BJ (cell line): ENCODE data around the gene NUDT6. TPM values are rescaled to one million over a fixed set of nuclear protein-coding genes. Genes with fewer than 3 reads are reported as not detected.

ENCODE experiments used
- CTCF ChIA-PET: fragments of 350-600 bp; formaldehyde crosslinking; extraction: SDS; loops from one replicate; lab custom pipeline; 2021; ENCODE audit warnings: antibody characterized with exemption, inconsistent platforms; lab: Yijun Ruan, JAX
- POLR2A ChIA-PET: fragments of 300-600 bp; sonication (Branson Sonifier 250); formaldehyde crosslinking; extraction: SDS; loops from one replicate; lab custom pipeline; 2021; ENCODE audit warnings: antibody characterized with exemption; lab: Charles Lee
- DNase-seq: peaks from one replicate; pipeline ENCODE4 v3.0.0-alpha.2; 2011; ENCODE audit warnings: low read depth
- H3K27me3 ChIP-seq: 2 replicates; pipeline ENCODE4 v1.6.0; 2011; ENCODE audit warnings: low read length; ENCODE audit not compliant: control insufficient read depth, insufficient read depth
- H3K36me3 ChIP-seq: 2 replicates; pipeline ENCODE4 v1.5.1; 2011; ENCODE audit warnings: low read length; ENCODE audit not compliant: control insufficient read depth, insufficient read depth
- H3K4me3 ChIP-seq: 2 replicates; pipeline ENCODE4 v1.5.1; 2011; ENCODE audit warnings: low read depth, mild to moderate bottlenecking, control low read depth, low read length
- CTCF ChIP-seq: IDR thresholded peaks from 2 replicates; pipeline ENCODE4 v1.5.1; 2011; ENCODE audit warnings: low read depth, mild to moderate bottlenecking, control low read depth, inconsistent platforms, low read length, moderate library complexity; ENCODE audit not compliant: insufficient read depth
- polyA plus RNA-seq: library from polyadenylated mRNA; depleted of rRNA; stranded (reverse); fragments of >200 nt; gene quantifications from 2 replicates; pipeline ENCODE4 v1.2.3, GENCODE V29; 2011

The NUDT6 gene
- polyA plus RNA-seq, 1 experiment: 2.4 TPM

GRCh38 chr4:122865425-122865824, 57.0 kb downstream of the NUDT6 start:
- ChIA-PET CTCF (no interaction called here), POLR2A (no interaction called here)
- Histone ChIP-seq H3K27me3 (no peaks in the 10 kb centered on the region), H3K36me3 (no peaks in the 10 kb centered on the region; the same call in 1 of the 2 replicates), H3K4me3 (no peak overlapping the region)
- TF ChIP-seq CTCF: no peak
- DNase-seq: no peak

- Histone ChIP-seq H3K36me3 (no peaks in the 10 kb centered on the region; the same call in 1 of the 2 replicates), H3K4me3 (no peak overlapping the region), H3K27me3 (no peaks in the 10 kb centered on the region)
- ChIA-PET CTCF (no interaction called here), POLR2A (no interaction called here)
- no peak for TF ChIP-seq CTCF
- DNase-seq: no peak
These were observed 58.8 kb downstream of the NUDT6 start for GRCh38 chr4:122863639-122864038.

GRCh38 chr4:122861172-122861943, 61.0 kb downstream of the NUDT6 start:
- ChIA-PET CTCF (no interaction called here), POLR2A (interaction anchor here (0.5 kb wide), 1 partner anchor 950 kb away, joined by 3 read pairs; no protein-coding TSS in a partner anchor)
- TF ChIP-seq CTCF: no peak
- H3K36me3 ChIP-seq: no peaks in the 10 kb centered on the region; the same call in 1 of the 2 replicates
- H3K4me3 ChIP-seq: no peak overlapping the region
- DNase-seq: no peak
- H3K27me3 ChIP-seq: no peaks in the 10 kb centered on the region

- H3K36me3 ChIP-seq: no peaks in the 10 kb centered on the region; the same call in 1 of the 2 replicates
- ChIA-PET CTCF (no interaction called here), POLR2A (no interaction called here)
- no peak for DNase-seq
- no peak overlapping the region for H3K4me3 ChIP-seq
- no peaks in the 10 kb centered on the region for H3K27me3 ChIP-seq
- TF ChIP-seq CTCF: no peak
These were observed 63.7 kb downstream of the NUDT6 start for GRCh38 chr4:122858705-122859104.

GRCh38 chr4:122857160-122857559, 65.2 kb downstream of the NUDT6 start:
- TF ChIP-seq CTCF: no peak
- CTCF ChIA-PET: no interaction called here
- no peaks in the 10 kb centered on the region for H3K27me3 ChIP-seq
- no peak overlapping the region for H3K4me3 ChIP-seq
- H3K36me3 ChIP-seq: no peaks in the 10 kb centered on the region; the same call in none of the 2 replicates
- no peak for DNase-seq
- POLR2A ChIA-PET: no interaction called here
